ENCODE results near the gene TRANK1. TPM values are rescaled to one million over a fixed set of nuclear protein-coding genes. Genes with fewer than 3 reads are reported as not detected.

The TRANK1 gene
- total RNA-seq, 2 donors from 2014 or later: 9.4 to 17.4 TPM

GRCh38 chr3:36973139-36973538 is 28.3 kb upstream of the TRANK1 start:
- H3K27me3 ChIP-seq (replicated peaks; ENCODE audit: insufficient read depth): no peaks in the 10 kb centered on the region
- no peak for TF ChIP-seq POLR2AphosphoS5 (IDR thresholded peaks at IDR 0.05)
- no peak for TF ChIP-seq CTCF (IDR thresholded peaks at IDR 0.05)
- TF ChIP-seq POLR2A (IDR thresholded peaks at IDR 0.05): no peak
- no peaks in the 10 kb centered on the region for H3K9me3 ChIP-seq
- H3K4me1 ChIP-seq (replicated peaks): no peaks in the 10 kb centered on the region
- intact Hi-C loops (cut with DNase I): no loop called here
- no peak overlapping the region for H3K27ac ChIP-seq
- H3K4me3 ChIP-seq: no peak overlapping the region
- no peaks in the 10 kb centered on the region for H3K36me3 ChIP-seq
- no peak for DNase-seq (ENCODE audit: low spot score)
- 96% methylated on average over 1 of the region's 1 CpG for WGBS

GRCh38 chr3:36972163-36972562 is 27.3 kb upstream of the TRANK1 start:
- intact Hi-C loops (cut with DNase I): no loop called here
- H3K27ac ChIP-seq: no peak overlapping the region
- no peaks in the 10 kb centered on the region for H3K4me1 ChIP-seq (replicated peaks)
- no peak for TF ChIP-seq POLR2A (IDR thresholded peaks at IDR 0.05)
- no peak for TF ChIP-seq CTCF (IDR thresholded peaks at IDR 0.05)
- no peak for TF ChIP-seq POLR2AphosphoS5 (IDR thresholded peaks at IDR 0.05)
- H3K36me3 ChIP-seq: no peaks in the 10 kb centered on the region
- H3K4me3 ChIP-seq: no peak overlapping the region
- 92% methylated on average over 2 of the region's 2 CpGs for WGBS
- no peak for DNase-seq (ENCODE audit: low spot score)
- no peaks in the 10 kb centered on the region for H3K27me3 ChIP-seq (replicated peaks; ENCODE audit: insufficient read depth)
- H3K9me3 ChIP-seq: no peaks in the 10 kb centered on the region

- peak; percentile 63 for DNase-seq (ENCODE audit: low spot score)
- intact Hi-C loops (cut with DNase I): no loop called here
- WGBS: 11% methylated on average over 4 of the region's 4 CpGs
- Histone ChIP-seq H3K27me3 (replicated peaks; ENCODE audit: insufficient read depth) (no peaks in the 10 kb centered on the region), H3K36me3 (no peaks in the 10 kb centered on the region), H3K9me3 (no peaks in the 10 kb centered on the region), H3K4me1 (replicated peaks) (no peaks in the 10 kb centered on the region), H3K4me3 (no peak overlapping the region), H3K27ac (no peak overlapping the region)
- TF ChIP-seq POLR2AphosphoS5 (IDR thresholded peaks at IDR 0.05) (peak; percentile 29), CTCF (IDR thresholded peaks at IDR 0.05) (no peak)
Measured at GRCh38 chr3:36969540-36970432, 24.9 kb upstream of the TRANK1 start.

GRCh38 chr3:36969085-36969484 is 24.2 kb upstream of the TRANK1 start:
- H3K27ac ChIP-seq: no peak overlapping the region
- no peaks in the 10 kb centered on the region for H3K27me3 ChIP-seq (replicated peaks; ENCODE audit: insufficient read depth)
- intact Hi-C loops (cut with DNase I): no loop called here
- 64% methylated on average over 4 of the region's 4 CpGs for WGBS
- no peaks in the 10 kb centered on the region for H3K36me3 ChIP-seq
- no peaks in the 10 kb centered on the region for H3K9me3 ChIP-seq
- no peak overlapping the region for H3K4me3 ChIP-seq
- DNase-seq (ENCODE audit: low spot score): no peak
- no peak for TF ChIP-seq POLR2AphosphoS5 (IDR thresholded peaks at IDR 0.05)
- no peak for TF ChIP-seq POLR2A (IDR thresholded peaks at IDR 0.05)
- no peak for TF ChIP-seq CTCF (IDR thresholded peaks at IDR 0.05)
- H3K4me1 ChIP-seq (replicated peaks): no peaks in the 10 kb centered on the region

GRCh38 chr3:36965440-36965839 is 20.6 kb upstream of the TRANK1 start:
- no peak overlapping the region for H3K27ac ChIP-seq
- no peaks in the 10 kb centered on the region for H3K4me1 ChIP-seq (replicated peaks)
- TF ChIP-seq CTCF (IDR thresholded peaks at IDR 0.05) (no peak), POLR2A (IDR thresholded peaks at IDR 0.05) (no peak), POLR2AphosphoS5 (IDR thresholded peaks at IDR 0.05) (no peak)
- H3K36me3 ChIP-seq: no peaks in the 10 kb centered on the region
- peak; percentile 21 for DNase-seq (ENCODE audit: low spot score)
- H3K4me3 ChIP-seq: no peak overlapping the region
- no peaks in the 10 kb centered on the region for H3K27me3 ChIP-seq (replicated peaks; ENCODE audit: insufficient read depth)
- 49% methylated on average over 3 of the region's 3 CpGs for WGBS
- intact Hi-C loops (cut with DNase I): no loop called here
- H3K9me3 ChIP-seq: no peaks in the 10 kb centered on the region

Measured in prostate gland (tissue), 2 donors.